ENCODE measurements around the gene DOCK4.

DNA sequence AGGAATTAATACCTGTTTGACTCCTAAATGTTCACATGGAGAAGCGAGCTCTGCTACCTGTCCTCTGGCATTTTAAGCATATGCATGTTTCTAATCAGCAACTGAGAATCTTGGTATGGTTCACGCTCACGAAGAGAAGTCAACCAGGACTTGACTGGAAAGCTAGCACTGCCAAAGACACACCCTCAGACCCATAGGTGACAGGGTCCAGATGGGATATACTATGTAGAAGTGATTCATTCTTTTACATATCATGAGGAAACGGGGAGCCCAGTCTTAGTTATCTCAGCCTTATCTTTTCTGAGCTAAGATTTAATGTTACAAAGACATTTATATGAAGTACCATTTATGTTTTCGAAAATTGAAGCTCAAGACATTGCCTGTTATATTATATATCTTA, 313.0 kb downstream of the DOCK4 start:
- TF ChIP-seq, protein P1, sequence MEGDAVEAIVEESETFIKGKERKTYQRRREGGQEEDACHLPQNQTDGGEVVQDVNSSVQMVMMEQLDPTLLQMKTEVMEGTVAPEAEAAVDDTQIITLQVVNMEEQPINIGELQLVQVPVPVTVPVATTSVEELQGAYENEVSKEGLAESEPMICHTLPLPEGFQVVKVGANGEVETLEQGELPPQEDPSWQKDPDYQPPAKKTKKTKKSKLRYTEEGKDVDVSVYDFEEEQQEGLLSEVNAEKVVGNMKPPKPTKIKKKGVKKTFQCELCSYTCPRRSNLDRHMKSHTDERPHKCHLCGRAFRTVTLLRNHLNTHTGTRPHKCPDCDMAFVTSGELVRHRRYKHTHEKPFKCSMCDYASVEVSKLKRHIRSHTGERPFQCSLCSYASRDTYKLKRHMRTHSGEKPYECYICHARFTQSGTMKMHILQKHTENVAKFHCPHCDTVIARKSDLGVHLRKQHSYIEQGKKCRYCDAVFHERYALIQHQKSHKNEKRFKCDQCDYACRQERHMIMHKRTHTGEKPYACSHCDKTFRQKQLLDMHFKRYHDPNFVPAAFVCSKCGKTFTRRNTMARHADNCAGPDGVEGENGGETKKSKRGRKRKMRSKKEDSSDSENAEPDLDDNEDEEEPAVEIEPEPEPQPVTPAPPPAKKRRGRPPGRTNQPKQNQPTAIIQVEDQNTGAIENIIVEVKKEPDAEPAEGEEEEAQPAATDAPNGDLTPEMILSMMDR (IDR thresholded peaks at IDR 0.05) = no peak
- TF ChIP-seq ZFX (IDR thresholded peaks at IDR 0.05; ENCODE audit: borderline replicate concordance) = no peak

Data from 22Rv1 (cell line).